ENCODE results near the gene CEP164.
"Not testable (repeated sequence)": the region's sequence is repeated elsewhere in the genome, so short reads cannot be mapped to it uniquely, and the experiment has no call there.

Gene CEP164

GRCh38 chr11:117392001-117392690, 64.5 kb downstream of the CEP164 start:
- TF ChIP-seq MAX (IDR thresholded peaks at IDR 0.05; ENCODE audit: low read depth, low read length) (no peak), POLR2A (IDR thresholded peaks at IDR 0.05; ENCODE audit: extremely low read depth, insufficient read length) (no peak), MYC (IDR thresholded peaks at IDR 0.05; ENCODE audit: low read depth, low read length) (no peak), CTCF (IDR thresholded peaks at IDR 0.05; ENCODE audit: low read depth, low read length) (no peak)
- H3K4me3 ChIP-seq (ENCODE audit: low read depth, low read length): no peak overlapping the region

GRCh38 chr11:117392979-117393378, 65.3 kb downstream of the CEP164 start:
- DNase-seq (ENCODE audit: low read depth): no peak
- H3K4me3 ChIP-seq (ENCODE audit: low read depth, low read length): no peak overlapping the region
- TF ChIP-seq CTCF (IDR thresholded peaks at IDR 0.05; ENCODE audit: low read depth, low read length) (no peak), MAX (IDR thresholded peaks at IDR 0.05; ENCODE audit: low read depth, low read length) (no peak), POLR2A (IDR thresholded peaks at IDR 0.05; ENCODE audit: extremely low read depth, insufficient read length) (no peak), MYC (IDR thresholded peaks at IDR 0.05; ENCODE audit: low read depth, low read length) (no peak)

More at GRCh38 chr11:117392001-117392690, 64.5 kb downstream of the CEP164 start:
- no peak for DNase-seq (ENCODE audit: low read depth)

GRCh38 chr11:117394221-117394925, 66.7 kb downstream of the CEP164 start:
- H3K4me3 ChIP-seq (ENCODE audit: low read depth, low read length): no peak overlapping the region
- no peak for DNase-seq (ENCODE audit: low read depth)
- TF ChIP-seq MAX (IDR thresholded peaks at IDR 0.05; ENCODE audit: low read depth, low read length) (no peak), POLR2A (IDR thresholded peaks at IDR 0.05; ENCODE audit: extremely low read depth, insufficient read length) (no peak), CTCF (IDR thresholded peaks at IDR 0.05; ENCODE audit: low read depth, low read length) (no peak), MYC (IDR thresholded peaks at IDR 0.05; ENCODE audit: low read depth, low read length) (no peak)

GRCh38 chr11:117395476-117395875, 67.8 kb downstream of the CEP164 start:
- H3K4me3 ChIP-seq (ENCODE audit: low read depth, low read length): no peak overlapping the region
- TF ChIP-seq CTCF (IDR thresholded peaks at IDR 0.05; ENCODE audit: low read depth, low read length) (no peak), MAX (IDR thresholded peaks at IDR 0.05; ENCODE audit: low read depth, low read length) (no peak), MYC (IDR thresholded peaks at IDR 0.05; ENCODE audit: low read depth, low read length) (no peak), POLR2A (IDR thresholded peaks at IDR 0.05; ENCODE audit: extremely low read depth, insufficient read length) (no peak)
- no peak for DNase-seq (ENCODE audit: low read depth)

GRCh38 chr11:117396970-117397369, 69.3 kb downstream of the CEP164 start:
- H3K4me3 ChIP-seq (ENCODE audit: low read depth, low read length): no peak overlapping the region
- no peak for DNase-seq (ENCODE audit: low read depth)
- TF ChIP-seq MYC (IDR thresholded peaks at IDR 0.05; ENCODE audit: low read depth, low read length) (no peak), MAX (IDR thresholded peaks at IDR 0.05; ENCODE audit: low read depth, low read length) (no peak), CTCF (IDR thresholded peaks at IDR 0.05; ENCODE audit: low read depth, low read length) (no peak), POLR2A (IDR thresholded peaks at IDR 0.05; ENCODE audit: extremely low read depth, insufficient read length) (no peak)

- not testable (repeated sequence) for H3K4me3 ChIP-seq (ENCODE audit: low read depth, low read length); DNase-seq (ENCODE audit: low read depth)
These were observed 71.0 kb downstream of the CEP164 start for GRCh38 chr11:117398618-117399017.

- DNase-seq (ENCODE audit: low read depth): not testable (repeated sequence)
These were observed 71.6 kb downstream of the CEP164 start for GRCh38 chr11:117399100-117399840.

GRCh38 chr11:117405898-117406297, 78.2 kb downstream of the CEP164 start:
- DNase-seq (ENCODE audit: low read depth): not testable (repeated sequence)

More at GRCh38 chr11:117399100-117399840, 71.6 kb downstream of the CEP164 start:
- not testable (repeated sequence) for H3K4me3 ChIP-seq (ENCODE audit: low read depth, low read length)

More at GRCh38 chr11:117405898-117406297, 78.2 kb downstream of the CEP164 start:
- H3K4me3 ChIP-seq (ENCODE audit: low read depth, low read length): not testable (repeated sequence)
